ENCODE results near the gene SLC9A8.

DNA sequence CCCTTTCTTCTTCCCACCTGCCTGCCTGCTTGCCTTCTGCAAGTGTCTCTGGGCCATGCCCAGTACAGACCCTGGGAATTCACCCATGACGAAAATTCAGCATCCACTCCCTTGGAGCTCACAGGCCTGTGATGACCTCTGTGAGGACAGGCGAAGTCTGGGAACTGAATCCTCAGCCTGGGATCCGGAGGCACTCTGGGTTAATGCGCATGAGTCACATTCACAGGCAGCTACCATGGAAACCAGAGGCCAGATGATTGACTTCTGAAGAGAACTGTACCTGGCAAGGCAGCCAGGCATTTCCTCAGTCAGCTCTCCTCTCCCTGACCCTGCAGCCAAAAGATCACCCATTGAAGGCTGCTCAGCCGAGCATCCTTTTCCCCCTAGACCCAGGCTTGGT is 41.0 kb downstream of the SLC9A8 start:
- TF ChIP-seq YY1 (IDR thresholded peaks at IDR 0.05; ENCODE audit: low read depth, low read length) (no peak), CTCF (IDR thresholded peaks at IDR 0.05; ENCODE audit: control extremely low read depth in 1 of 3, insufficient read depth in 1 of 3, low read depth in 1 of 3, low read length in 3 of 3) (no peak), TEAD4 (IDR thresholded peaks at IDR 0.05; ENCODE audit: low read depth, low read length) (no peak), RNF2 (IDR thresholded peaks at IDR 0.05; ENCODE audit: borderline replicate concordance, low read depth, low read length, missing control alignments, poor library complexity, severe bottlenecking) (no peak), POLR2AphosphoS5 (IDR thresholded peaks at IDR 0.05; ENCODE audit: low read depth, low read length) (no peak)

Measured in H1 (cell line).